ENCODE results near the gene ESPNL.

DNA sequence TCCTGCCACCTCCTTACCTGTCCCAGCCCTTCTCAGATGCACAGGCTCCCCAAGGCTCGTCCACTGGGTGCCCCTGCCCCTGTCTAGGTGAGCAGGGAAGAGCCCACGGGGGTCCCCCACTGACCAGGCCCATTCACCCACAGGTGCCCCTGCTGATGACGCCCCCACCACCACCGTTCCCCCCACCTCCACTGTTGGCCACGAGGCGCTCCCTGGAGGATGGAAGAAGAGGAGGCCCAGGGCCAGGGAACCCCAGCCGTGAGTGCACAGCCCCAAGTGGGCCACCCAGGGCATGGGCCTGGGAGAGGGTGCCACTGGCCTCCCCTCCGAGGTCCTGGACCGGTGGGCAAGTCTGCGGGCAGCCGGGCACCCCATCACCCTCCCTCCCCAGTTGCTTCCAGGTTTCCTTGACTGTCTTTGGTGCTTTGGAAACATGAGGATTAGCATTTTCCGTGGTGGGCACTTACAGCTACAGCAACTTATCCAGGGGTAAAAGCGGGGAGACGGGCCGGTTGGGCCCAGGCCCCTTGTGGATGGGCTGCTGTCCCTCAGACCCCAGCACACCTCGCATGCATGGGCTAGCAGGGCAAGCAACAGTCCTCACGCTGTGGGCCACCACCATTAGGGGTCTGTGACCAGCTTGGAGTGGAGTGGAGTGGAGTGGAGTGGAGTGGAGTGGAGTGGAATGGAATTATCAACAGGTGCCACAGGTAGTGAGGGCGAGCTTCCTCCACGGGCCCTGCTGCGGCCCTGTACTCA is 25.2 kb downstream of the ESPNL start:
- TF ChIP-seq, protein P1, sequence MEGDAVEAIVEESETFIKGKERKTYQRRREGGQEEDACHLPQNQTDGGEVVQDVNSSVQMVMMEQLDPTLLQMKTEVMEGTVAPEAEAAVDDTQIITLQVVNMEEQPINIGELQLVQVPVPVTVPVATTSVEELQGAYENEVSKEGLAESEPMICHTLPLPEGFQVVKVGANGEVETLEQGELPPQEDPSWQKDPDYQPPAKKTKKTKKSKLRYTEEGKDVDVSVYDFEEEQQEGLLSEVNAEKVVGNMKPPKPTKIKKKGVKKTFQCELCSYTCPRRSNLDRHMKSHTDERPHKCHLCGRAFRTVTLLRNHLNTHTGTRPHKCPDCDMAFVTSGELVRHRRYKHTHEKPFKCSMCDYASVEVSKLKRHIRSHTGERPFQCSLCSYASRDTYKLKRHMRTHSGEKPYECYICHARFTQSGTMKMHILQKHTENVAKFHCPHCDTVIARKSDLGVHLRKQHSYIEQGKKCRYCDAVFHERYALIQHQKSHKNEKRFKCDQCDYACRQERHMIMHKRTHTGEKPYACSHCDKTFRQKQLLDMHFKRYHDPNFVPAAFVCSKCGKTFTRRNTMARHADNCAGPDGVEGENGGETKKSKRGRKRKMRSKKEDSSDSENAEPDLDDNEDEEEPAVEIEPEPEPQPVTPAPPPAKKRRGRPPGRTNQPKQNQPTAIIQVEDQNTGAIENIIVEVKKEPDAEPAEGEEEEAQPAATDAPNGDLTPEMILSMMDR (IDR thresholded peaks at IDR 0.05; ENCODE audit: low read length): no peak
- TF ChIP-seq EZH2 (optimal IDR thresholded peaks at IDR 0.05; ENCODE audit: low read depth, low read length) (no peak), EZH2phosphoT487 (IDR thresholded peaks at IDR 0.05; ENCODE audit: low read length) (no peak)
